NCI-H526 treated with DMSO at 0.1 percent for 48 hours (cell line): Measurements from ENCODE around the gene POC1B.
"Not testable (repeated sequence)": the region's sequence is repeated elsewhere in the genome, so short reads cannot be mapped to it uniquely, and the experiment has no call there.

Experiments used
- DNase-seq: peaks from one replicate; lab custom pipeline; 2025; lab: John Stamatoyannopoulos, UW

The POC1B gene

GRCh38 chr12:89464974-89465592 lies 60.8 kb downstream of the POC1B start:
- DNase-seq, result no peak

GRCh38 chr12:89461649-89462612 lies 63.9 kb downstream of the POC1B start:
- DNase-seq, result peak; percentile 58

GRCh38 chr12:89461190-89461589 lies 64.7 kb downstream of the POC1B start:
- DNase-seq, result no peak

DNA sequence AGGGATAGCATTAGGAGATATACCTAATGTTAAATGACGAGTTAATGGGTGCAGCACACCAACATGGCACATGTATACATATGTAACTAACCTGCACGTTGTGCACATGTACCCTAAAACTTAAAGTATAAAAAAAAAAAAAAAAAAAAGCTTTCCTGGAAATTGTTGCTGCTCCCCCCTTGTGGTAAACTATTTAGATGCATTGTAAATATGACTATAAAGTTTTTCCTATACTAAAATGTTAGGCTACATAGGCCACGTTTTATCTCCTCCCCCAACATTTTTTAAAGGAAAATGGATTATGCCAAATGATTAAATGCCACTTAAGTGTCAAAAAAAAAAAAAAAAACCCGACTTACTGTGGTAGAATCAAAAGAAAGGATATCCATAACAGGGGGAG lies 66.6 kb downstream of the POC1B start:
- not testable (repeated sequence) for DNase-seq

GRCh38 chr12:89456565-89456964 lies 69.3 kb downstream of the POC1B start:
- DNase-seq, result no peak

GRCh38 chr12:89454080-89454848 lies 71.6 kb downstream of the POC1B start:
- DNase-seq, result no peak

DNA sequence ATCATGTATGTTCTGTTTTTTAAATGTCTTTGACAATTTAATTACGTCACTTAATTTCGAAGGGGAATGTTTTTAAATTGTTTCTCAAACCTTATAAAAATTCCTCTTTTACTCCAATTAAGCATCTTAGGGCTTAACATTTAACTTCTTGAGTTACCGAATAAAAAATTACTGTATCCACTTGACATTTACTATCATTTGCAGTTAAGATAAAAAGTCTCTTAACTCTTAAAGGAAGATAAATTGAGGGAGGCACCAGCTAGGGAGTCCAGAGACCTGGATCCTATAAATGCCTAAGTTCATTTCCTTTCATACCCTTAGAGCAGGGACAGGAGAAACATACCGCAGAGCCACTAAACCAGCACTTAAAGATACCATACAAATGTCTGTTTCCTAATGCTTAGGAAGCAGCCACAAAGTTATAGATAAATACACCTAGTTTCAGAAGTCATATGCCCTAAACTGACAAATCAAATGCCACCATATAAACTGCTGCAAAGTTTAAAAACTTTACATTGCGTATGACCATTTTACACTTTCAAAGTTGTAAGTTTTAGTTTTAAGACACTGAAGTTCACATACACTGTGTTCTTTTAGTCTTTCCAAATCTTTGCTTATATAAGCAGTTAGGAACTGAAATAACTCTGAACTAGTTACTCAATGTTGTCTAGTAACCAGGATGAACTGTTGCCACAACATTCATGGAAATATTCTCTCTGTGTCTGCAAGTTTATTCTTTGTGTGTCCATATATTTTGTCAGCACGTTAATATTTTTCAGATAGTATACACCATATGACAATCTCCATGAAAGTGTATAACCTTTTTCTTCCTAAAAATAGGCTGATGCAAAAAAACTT lies 72.5 kb downstream of the POC1B start:
- DNase-seq, result no peak

DNA sequence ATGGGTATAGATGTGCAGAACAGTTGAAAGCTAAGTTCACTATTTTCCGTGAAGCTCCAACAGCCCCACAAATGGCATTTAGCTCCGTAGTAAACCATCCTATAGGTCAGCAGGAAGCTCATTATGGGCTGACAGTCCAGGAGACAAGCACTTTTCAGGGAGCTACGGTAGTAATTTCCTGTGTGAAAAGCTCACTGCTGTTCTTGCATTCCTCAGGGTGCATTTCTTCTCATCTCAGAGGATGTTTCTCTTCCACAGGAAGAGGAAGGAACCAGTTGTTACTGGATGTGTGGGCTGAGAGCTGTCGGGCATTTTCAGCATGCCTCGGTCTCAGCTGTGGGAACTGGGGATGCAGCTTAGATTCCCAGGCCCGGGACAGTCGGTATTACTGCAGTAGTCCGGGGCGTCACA lies 74.0 kb downstream of the POC1B start:
- no peak for DNase-seq

GRCh38 chr12:89450907-89451306 lies 74.9 kb downstream of the POC1B start:
- DNase-seq, result no peak

- DNase-seq, result no peak
Measured at GRCh38 chr12:89448951-89449371, 76.9 kb downstream of the POC1B start.

GRCh38 chr12:89448526-89448925 lies 77.3 kb downstream of the POC1B start:
- no peak for DNase-seq

DNA sequence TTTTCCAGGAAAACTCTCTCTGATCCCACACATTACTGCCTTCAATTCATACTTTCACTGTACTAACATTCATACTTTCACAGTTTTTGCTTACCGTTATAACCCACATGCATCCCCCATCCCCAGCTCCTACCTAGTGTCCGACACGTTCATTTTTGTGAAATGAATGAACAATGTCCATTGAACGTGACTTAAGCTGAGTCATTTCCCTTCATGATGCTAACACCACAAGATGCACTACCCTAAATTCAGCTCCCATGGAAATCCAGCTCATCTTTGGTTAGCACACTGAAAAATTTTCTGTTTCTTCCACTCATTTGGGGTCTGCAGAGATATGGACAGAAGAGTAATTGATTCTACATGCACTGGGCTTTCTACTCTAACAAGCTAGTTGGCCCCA lies 85.9 kb downstream of the POC1B start:
- no peak for DNase-seq

DNA sequence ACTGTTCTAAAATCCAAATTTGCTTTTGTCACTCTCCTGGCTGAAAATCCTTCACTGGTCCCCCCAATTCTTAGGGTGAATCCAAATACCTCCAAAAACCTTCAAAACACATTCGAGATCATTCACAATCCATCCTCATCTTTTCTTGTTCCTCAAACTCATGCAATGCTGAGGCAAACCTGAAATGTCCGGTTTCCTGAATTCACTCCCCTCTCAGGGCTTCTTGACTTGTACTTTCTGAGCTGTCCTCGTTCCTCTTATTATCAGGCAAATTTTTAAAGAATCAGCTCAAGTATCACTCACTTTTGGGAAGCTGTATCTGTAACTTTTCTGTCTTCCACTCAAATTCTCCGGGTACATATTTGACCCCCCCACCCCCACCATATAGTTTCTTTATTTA lies 88.6 kb downstream of the POC1B start:
- DNase-seq, result no peak

- no peak for DNase-seq
Measured at GRCh38 chr12:89436062-89436461, 89.8 kb downstream of the POC1B start.

- DNase-seq, result no peak
Measured at GRCh38 chr12:89433634-89434033, 92.2 kb downstream of the POC1B start.

DNA sequence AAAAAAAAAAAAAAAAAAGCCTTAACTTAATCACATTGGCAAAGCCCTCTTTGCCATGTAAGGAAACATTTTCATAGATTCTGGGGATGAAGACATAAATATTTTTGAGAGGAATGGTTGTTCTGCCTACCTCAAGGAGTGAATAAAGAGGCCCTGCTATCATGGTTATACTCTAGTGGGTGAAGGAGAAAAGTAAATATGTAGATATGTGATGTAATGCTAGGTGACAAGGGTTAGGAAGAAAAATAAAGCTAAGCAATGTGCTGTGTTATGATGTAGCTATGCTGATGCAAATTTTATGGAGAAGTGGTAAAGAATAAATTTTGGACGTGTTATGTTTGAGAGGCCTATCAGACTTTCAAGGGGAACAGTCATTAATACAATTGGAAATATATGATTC lies 93.5 kb downstream of the POC1B start:
- no peak for DNase-seq

- DNase-seq, result no peak
Measured at GRCh38 chr12:89429528-89429927, 96.3 kb downstream of the POC1B start.

- no peak for DNase-seq
Measured at GRCh38 chr12:89427508-89428156, 98.2 kb downstream of the POC1B start.

DNA sequence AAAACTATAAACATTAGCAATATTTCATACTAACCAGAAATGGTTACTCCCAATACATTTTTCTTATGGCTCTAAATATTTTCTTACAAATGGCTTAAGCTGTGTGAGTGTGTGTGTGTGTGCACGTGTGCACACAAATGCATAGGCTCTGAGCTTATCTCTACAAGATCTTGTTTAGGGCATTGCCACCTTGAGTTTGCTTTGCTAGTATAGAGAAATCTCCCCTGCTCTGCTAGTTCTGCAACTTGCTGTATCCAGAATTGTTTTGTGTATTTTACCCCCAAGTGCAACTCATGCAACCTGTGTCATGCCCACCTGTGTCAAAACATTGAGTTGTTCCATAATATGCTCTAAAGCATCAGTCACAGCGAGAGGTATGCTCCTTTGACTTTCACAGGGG lies 101.0 kb downstream of the POC1B start:
- DNase-seq, result no peak

DNA sequence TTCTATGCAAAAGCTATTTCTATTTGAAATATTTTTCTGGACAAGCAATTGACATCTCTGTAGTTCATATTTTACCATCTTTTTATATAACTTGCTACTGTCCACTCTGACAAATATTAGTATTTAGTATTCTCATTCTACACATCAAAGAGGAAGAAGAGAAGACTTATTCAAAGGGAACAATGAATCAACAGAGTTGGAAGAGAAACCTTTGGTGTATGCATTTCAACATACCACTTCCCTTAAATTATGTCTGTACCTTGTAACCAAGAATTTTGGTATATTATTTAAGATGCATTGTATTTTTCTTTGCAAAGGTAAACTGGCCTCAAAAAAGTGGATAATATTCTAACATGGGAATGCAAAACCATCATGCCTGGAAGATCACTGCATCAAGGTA lies 101.5 kb downstream of the POC1B start:
- no peak for DNase-seq
